Measurements from ENCODE around the gene LDB2. TPM values are rescaled to one million over a fixed set of nuclear protein-coding genes. Genes with fewer than 3 reads are reported as not detected.

Gene LDB2
- total and polyA plus RNA-seq, 2 of the 8 experiments (the other 6 are each of a cell fraction or from before 2014, with no cell fraction given) = 57.0 to 140 TPM

DNA sequence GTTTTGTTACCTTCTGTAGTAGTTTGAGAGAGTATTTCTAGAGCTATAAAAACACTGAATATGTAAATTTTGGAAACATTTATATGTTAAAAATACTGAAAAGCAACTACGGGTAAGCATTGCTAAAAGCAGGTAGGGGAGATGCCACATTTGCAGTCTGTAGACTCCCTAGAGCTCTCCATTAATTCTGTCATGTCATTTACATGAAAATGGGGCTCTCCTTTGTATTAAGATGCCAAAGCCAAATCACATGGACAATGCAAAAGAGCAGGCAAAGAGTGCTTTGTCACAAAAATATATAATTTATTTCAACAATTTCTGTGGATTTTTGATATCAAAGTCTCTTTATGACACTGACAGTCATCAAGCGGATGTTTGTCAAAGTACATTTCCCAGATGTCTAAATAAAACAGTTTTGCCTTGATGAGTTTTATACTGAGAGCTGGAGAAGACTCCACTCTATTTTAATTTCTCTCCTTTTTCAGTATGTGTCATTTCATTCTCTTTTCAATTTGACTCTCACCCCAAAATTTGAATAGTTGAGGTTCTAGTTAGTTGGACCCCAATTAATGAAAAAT lies 51.8 kb downstream of the LDB2 start (continued):
- TF ChIP-seq, protein P1, sequence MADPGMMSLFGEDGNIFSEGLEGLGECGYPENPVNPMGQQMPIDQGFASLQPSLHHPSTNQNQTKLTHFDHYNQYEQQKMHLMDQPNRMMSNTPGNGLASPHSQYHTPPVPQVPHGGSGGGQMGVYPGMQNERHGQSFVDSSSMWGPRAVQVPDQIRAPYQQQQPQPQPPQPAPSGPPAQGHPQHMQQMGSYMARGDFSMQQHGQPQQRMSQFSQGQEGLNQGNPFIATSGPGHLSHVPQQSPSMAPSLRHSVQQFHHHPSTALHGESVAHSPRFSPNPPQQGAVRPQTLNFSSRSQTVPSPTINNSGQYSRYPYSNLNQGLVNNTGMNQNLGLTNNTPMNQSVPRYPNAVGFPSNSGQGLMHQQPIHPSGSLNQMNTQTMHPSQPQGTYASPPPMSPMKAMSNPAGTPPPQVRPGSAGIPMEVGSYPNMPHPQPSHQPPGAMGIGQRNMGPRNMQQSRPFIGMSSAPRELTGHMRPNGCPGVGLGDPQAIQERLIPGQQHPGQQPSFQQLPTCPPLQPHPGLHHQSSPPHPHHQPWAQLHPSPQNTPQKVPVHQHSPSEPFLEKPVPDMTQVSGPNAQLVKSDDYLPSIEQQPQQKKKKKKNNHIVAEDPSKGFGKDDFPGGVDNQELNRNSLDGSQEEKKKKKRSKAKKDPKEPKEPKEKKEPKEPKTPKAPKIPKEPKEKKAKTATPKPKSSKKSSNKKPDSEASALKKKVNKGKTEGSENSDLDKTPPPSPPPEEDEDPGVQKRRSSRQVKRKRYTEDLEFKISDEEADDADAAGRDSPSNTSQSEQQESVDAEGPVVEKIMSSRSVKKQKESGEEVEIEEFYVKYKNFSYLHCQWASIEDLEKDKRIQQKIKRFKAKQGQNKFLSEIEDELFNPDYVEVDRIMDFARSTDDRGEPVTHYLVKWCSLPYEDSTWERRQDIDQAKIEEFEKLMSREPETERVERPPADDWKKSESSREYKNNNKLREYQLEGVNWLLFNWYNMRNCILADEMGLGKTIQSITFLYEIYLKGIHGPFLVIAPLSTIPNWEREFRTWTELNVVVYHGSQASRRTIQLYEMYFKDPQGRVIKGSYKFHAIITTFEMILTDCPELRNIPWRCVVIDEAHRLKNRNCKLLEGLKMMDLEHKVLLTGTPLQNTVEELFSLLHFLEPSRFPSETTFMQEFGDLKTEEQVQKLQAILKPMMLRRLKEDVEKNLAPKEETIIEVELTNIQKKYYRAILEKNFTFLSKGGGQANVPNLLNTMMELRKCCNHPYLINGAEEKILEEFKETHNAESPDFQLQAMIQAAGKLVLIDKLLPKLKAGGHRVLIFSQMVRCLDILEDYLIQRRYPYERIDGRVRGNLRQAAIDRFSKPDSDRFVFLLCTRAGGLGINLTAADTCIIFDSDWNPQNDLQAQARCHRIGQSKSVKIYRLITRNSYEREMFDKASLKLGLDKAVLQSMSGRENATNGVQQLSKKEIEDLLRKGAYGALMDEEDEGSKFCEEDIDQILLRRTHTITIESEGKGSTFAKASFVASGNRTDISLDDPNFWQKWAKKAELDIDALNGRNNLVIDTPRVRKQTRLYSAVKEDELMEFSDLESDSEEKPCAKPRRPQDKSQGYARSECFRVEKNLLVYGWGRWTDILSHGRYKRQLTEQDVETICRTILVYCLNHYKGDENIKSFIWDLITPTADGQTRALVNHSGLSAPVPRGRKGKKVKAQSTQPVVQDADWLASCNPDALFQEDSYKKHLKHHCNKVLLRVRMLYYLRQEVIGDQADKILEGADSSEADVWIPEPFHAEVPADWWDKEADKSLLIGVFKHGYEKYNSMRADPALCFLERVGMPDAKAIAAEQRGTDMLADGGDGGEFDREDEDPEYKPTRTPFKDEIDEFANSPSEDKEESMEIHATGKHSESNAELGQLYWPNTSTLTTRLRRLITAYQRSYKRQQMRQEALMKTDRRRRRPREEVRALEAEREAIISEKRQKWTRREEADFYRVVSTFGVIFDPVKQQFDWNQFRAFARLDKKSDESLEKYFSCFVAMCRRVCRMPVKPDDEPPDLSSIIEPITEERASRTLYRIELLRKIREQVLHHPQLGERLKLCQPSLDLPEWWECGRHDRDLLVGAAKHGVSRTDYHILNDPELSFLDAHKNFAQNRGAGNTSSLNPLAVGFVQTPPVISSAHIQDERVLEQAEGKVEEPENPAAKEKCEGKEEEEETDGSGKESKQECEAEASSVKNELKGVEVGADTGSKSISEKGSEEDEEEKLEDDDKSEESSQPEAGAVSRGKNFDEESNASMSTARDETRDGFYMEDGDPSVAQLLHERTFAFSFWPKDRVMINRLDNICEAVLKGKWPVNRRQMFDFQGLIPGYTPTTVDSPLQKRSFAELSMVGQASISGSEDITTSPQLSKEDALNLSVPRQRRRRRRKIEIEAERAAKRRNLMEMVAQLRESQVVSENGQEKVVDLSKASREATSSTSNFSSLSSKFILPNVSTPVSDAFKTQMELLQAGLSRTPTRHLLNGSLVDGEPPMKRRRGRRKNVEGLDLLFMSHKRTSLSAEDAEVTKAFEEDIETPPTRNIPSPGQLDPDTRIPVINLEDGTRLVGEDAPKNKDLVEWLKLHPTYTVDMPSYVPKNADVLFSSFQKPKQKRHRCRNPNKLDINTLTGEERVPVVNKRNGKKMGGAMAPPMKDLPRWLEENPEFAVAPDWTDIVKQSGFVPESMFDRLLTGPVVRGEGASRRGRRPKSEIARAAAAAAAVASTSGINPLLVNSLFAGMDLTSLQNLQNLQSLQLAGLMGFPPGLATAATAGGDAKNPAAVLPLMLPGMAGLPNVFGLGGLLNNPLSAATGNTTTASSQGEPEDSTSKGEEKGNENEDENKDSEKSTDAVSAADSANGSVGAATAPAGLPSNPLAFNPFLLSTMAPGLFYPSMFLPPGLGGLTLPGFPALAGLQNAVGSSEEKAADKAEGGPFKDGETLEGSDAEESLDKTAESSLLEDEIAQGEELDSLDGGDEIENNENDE (IDR thresholded peaks at IDR 0.05; ENCODE audit: insufficient replicate concordance, low read length) = peak; percentile 26
- TF ChIP-seq BRCA1 (IDR thresholded peaks at IDR 0.05; ENCODE audit: low read depth, low read length) = no peak

Data from H1 (cell line).